ENCODE results near the gene PLD6.
"Not testable (repeated sequence)": the region's sequence is repeated elsewhere in the genome, so short reads cannot be mapped to it uniquely, and the experiment has no call there.

The PLD6 gene

DNA sequence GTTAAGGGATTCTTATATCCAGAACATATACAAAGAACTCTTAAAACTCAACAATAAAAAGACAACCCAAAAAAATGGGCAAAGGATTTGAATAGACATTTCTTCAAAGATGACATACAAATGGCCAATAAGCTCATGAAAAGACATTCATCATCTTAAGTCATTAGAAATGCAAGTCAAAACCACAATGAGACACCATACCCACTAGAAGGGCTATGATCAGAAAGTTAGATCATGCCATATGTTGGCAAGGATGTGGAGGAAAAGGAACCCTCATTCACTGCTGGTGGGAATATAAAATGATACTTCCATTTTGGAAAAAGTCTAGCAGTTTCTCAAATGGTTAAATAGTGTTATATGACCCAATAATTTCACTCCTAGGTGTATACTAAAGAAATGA is 9.4 kb downstream of the PLD6 start:
- no peak for DNase-seq

DNA sequence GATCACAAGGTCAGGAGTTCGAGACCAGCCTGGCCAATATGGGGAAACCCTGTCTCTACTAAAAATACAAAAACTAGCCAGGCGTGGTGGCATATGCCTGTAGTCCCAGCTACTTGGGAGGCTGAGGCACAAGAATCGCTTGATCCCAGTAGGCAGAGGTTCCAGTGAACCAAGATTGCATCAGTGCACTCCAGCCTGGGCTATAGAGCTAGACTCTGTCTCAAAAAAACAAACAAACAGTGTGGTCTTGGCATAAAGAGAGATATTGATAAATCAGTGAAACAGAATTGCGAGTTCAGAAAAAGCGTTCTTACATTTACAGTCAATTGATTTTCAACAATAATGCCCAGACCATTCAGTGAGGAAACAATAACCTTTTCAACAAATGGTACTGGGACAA is 10.7 kb downstream of the PLD6 start:
- DNase-seq, result not testable (repeated sequence)

DNA sequence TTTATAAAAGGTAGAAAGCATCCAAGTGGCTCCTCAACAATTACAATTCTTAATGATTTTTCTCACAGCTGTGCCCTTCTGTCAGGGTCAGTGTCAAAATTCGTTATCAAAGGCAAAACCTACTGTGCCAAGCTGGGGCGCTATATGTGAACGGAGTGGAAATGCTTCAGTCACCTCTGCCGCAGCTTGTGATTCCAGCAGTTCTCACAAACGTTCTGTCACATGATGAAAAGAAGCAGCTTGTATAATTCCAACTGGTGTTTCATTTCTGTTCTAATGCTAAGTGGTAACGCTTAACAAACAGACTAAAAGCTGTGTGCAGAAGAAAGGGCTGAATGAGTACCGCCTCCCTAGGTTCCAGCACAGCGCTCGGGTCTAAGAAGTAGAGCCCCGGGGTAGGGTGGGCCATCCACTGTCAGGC is 14.2 kb downstream of the PLD6 start:
- no peak for DNase-seq

DNA sequence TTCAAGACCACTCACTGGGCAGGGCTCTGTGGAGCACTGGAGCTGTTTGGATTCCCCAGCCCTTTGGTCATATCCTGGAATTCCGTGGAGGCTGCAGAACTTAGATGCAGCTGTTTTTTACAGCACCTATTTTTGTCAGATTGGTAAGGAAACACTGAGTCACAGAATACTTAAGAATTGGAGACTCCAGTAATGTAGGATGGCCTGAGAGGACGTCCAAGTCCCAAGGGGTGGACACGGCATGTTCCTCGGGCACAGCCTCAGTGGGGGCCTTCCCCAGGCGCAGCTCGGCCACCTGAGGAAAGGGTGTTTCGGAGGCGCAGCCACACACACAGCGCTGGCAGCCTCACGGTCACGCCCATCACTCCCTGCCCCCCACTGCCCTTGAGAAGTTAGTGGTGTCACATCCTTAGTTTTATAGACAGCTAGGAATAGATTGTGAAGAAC is 14.8 kb downstream of the PLD6 start:
- DNase-seq, result no peak

DNA sequence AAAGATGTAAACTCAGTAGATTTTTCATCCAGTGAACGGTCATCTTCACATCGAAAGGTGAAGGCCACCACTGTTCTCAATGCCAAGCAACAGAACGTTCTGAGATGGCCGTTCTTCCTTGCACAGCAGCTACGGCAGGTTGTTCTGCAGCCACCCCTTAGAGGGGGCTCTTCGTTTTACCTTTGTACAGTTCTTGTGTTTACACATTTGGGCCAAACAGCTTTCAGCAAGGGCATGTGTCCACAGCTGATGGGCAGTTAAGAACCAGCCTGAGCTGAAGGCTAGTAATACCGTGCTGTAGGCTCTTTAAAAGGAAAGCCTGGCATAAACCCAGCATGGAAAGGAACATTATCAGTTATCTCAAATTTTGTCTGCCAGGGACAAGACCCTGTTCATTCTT is 15.9 kb downstream of the PLD6 start:
- DNase-seq, result no peak

DNA sequence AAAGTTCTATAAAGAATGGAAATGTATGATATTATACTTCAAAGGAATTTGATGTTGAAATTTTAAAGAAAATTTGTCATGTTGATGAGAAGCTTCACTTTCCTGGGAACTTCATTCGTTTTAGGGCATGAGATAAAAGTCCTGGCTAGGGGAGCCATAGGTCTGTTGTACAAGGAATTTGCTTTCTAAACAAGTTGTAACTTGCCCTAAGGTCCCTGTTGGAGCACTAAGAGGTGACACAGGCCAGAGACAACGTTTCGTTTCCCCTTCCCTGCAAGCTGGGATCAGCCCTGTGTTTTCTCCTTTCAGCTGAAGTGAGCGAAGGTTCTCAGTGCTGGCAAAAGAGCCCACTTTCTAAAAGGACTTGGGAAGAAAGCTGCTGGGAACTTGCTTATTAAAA is 16.6 kb downstream of the PLD6 start:
- DNase-seq, result no peak

DNA sequence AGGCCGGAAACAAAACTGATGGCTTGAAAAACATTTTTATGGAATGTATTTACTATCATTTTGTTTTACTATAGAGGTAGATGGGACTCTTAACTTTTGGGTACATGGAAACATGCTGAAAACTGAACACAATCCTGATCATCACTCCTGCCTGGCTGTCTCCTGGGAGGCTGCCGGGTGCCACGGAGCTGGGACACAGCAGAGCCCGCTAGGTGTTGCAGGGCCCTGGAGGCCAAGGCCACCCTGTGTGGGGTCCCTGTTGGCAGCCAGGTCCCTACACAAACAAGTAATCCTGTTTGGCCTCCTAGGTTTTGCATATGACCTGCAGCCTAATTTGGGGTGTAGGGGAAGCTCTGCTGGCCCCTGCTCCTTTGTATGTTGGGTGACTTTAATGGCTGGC is 17.5 kb downstream of the PLD6 start:
- DNase-seq, result no peak

DNA sequence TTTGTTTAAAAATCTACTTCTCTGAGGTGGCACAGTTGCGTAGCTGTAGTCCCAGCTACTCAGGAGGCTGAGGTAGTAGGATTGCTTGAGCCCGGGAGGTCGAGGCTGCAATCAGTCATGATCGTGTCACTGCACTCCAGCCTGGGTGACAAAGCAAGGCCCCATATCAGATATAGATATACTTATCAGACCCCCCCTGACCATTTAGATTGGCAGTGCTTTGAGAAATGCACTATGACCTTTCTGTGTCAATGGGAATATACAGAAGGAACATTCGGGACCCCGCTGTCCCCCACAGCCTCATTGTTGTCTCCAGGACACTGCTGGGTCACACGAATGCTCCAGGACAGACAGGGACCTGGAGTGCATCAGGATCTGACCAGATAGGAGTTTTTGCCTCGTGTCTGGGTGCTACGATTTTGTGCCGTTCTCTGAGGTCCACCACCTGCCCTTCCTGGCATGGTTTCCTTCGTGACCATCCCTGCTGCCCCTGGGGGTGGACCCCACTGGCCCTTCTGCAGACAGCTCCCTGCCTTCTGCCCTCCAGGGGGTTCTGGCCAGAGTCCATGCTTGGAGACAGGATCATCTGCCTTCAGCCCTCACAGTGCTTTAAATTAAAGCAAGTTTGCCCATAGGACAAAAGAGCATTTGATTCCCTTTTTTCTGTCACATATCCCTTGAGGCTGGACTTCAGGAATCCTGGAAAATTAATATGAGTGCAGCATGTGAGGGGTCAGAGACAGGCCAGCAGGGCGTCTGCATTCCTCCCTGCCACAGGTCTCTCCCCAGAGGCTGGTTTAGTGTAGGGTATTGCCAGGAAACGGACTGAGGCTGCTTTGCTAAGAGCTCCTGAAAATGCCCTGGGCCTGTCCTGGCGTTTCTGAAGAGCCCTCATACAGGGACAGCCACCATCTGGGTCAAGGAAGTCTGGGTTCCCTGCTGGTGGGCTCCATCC is 19.3 kb downstream of the PLD6 start:
- DNase-seq, result no peak

DNA sequence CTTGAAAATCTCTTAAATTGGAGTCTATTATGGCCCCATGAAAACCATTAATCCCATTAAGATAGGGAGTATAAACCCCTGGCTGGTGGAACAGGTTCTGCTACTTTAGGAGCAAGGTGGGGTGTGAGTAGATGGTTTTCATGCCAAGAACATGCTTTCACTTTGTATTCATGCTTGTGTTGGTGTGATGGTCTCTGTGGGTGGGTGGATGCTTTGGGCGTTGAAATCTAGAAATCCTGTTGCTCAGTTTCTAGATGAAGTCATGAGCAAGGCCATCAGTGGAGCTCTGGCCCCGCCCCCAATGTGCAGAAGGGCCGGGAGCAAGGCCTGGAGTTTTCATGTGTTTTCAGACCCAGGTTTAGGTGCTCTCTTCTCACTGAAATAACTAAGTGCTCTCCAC is 20.1 kb downstream of the PLD6 start:
- no peak for DNase-seq

DNA sequence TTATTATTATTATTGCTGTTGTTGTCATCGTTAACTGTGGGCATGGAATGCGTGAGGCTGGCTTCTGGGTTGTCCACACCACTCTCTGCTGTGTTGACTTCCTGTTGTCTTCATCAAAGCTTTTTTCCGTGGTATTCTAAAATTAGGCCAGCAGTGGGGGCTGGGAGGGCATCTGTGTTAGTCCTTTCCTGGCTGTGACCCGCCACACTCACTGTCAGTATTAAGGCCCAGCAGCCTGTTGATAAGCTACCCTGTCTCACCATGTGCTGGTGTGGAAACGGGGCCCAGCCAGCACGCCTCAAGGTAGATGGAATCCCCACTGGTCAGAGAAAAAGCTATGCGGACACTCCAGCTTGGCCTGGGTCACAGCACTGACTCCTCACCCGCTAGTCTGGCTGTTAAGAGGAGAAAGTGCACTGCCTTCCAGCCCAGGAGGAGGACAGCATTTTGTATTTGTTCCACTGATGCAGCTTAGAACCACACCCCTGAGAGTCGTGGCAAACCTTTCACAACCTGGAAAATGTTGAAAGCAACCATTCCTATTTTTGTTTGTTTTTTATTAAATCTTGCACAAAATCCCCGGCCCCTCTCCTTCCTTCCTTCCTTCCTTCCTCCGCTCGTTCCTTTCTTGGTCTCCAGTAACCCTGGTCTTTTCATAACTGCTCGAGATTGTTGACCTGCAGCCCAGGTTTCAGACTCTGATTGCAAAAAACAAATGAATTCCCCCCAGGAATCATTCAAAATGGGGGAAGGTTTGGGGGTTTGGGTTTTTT is 21.0 kb downstream of the PLD6 start:
- DNase-seq, result not testable (repeated sequence)

DNA sequence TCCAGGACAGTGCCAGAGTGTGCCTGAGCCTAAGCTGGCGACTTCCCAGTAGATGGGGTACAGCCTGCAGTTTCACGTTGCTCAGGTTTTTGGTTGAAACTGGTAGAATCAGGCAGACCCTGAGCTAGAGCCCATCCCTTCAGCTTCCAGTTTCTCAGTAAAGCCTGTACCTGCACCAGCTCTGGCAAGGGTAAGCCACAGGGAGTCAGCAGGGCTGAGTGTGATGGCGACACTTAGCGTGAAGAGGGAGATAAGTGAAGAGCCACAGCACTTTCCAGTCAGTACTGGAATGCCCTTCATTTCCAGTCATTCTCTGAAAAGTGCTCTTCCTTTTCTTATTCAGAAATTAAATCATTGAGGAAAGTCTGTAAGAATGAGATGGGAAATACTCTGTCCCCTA is 22.4 kb downstream of the PLD6 start:
- no peak for DNase-seq

DNA sequence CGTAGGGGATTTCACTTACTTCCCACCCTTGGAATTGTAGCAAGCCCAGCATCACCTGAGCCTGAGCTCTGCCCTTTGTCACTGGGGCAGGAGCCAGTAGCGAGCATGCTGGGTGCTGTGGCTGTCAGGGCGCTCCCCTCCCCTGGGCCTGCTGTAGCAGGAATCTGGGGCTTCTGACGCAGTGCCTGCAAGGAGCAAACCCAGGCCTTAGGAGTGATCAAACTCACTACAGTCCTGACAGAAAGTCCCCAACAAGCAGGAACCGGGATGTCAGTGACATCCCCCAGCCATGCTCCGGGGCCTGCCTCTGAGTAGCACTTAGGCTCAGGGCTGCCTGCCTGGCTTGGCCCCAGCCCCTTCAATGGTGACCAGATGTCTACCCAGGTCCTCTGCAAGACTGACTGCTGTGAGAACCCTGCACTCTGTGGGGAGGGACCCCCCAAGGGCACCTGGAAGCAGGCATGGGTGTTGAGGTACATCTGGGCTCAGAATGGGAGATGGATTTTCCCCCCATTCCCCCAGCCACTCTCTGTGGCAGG is 23.5 kb downstream of the PLD6 start:
- no peak for DNase-seq

DNA sequence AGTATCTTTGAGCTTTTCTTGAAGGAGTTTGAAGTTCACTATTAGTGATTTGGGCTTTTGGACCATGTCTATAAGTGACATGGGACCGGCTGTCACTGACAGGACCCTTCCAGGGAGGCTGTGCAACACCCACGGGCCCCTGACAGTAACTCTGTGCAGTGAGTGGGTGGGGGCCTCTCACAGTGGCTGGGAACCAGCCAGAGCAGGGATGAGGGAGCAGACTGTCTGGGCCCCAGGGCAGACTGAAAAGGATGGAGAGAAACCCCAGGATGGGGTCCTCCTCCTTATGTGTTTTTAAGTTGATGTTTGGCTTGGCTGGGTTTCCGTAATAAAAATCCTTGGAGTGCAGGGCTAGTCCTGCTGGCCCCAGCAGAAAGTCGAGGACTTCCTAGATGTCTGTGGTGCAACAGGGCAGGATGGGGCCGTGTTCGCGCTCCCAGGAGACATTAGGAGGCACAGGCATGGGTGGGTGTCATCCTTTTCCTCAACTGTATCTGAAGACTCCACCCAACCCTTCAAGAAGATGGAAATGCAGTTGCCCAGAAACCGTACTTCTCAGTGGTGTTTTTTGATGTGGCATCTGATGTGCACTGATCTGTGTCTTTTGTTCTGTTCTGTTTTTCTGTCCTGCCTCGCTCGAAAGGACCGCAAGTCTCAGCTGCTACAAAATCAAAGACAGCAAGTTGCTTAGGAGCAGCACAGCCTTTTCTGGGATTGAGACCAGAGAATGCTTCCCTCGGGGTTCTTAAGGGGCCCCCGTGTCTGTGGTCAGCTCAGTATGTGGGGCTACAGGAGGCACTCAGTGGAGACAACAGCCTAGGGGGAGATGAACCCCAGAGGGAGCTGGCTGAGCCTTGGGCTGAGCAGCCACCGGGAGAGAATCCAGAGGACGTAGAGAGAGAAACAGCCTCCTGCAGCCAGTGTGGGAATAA is 24.2 kb downstream of the PLD6 start:
- DNase-seq, result no peak

DNA sequence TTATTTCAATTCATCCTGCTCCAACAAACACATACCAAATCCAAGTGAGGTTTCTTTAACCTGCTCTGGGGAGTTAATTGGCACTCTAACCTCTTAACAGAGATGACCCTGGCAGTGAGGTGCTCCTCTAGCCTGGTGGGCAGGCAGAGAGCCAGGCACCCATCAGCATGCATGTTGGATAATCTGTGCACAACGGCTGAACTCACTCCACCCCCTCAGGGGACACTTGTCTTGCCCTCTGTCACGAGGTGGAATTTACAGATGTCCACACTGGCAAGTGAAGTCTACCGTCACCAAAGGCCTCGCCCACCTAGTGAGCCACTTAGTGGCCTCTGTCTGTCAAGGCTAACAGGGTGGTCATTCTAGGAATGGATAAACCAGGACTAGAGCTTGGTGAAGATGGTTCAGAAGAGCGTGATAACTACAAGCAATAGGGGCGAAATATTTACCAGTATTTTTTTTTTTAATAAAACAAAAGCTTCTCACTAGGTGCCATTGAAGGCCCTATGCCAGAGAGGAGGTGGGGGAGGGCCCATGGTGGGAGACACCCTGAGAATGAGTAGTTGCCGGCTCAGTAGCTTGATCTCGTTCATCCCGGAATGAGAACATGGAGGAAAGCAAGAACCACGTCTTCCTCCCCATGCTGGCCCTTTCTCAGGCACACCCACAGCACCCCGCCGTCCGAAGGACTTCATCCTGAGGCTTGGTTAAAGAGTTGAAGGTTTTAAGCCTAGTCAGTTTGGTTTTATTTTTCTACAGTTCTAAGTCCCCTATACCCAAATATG is 25.2 kb downstream of the PLD6 start:
- DNase-seq, result no peak

DNA sequence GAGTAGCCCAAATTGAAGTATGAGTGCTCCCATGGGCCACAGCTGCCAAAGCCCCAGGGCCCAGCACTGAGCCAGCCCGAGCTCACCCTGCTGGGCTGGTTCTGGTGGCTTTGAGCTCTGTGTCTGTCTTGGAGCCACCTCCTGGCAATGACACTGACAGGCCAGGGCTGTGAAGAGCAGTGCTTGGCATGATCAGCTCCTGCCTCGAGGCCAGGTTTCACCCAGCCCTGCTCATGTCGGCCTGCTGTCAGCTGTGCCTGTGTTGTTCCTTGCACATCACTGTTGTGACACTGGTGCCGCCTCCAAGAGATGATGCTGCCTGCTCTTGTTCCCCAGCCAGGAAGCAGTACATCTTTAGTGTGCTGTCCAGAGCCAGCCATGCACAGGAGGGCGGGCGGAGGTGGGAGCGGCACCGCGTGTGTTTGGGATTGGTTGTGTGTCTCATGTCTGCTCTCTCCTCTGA is 26.0 kb downstream of the PLD6 start:
- no peak for DNase-seq

DNA sequence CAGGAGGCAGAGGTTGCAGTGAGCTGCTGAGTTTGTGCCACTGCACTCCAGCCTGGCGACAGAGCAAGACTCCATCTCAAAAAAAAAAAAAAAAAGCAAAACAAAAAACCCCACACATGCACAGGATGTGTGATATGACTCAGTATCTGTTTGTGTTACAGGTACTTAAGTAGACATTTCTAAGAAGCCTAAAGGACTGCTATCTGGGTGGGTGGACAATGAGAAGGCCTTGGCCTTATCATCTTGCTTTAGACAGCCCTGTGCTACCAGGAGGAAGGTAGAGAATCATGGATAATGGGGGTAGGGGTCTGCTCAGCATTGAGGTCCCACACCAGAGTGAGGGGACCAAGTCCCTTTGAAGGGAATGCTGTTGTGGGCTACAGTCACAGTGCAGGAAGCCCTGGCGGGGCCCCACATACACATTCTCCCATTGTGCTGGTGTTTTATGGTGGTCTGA is 26.7 kb downstream of the PLD6 start:
- DNase-seq, result no peak

DNA sequence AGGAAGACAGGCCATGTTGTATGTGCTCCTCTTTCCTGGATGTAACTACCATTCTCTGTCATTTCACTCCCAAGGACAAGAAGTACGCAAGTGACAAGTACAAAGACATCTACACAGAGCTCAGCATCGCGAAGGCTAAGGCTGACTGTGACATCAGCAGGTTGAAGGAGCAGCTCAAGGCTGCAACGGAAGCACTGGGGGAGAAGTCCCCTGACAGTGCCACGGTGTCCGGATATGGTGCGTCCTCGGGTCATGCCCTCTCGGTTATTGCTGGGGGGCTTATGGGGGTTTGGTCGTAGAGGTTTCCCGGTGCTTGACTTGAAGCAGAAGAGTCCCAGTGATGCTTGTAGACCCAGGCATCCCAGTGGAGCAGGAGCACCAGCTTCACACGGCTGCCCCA is 29.0 kb downstream of the PLD6 start:
- no peak for DNase-seq

DNA sequence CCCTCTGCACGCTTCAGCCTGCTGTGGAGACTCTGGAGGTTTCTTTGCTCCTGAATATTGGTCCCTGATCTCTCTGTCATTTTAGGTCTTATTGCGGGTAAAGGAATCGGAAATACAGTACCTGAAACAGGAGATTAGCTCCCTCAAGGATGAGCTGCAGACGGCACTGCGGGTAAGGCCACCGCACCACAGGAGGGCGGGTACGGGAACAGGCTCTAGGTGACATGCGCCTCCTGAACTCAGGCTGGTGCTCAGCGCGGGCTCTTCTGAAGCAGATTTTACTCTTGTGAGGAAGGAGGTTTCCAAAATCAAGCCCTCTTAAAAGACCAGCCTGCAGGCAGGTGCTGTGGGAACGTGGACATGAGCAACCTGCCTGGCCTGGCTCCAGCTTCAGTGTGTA is 29.8 kb downstream of the PLD6 start:
- DNase-seq, result no peak

DNA sequence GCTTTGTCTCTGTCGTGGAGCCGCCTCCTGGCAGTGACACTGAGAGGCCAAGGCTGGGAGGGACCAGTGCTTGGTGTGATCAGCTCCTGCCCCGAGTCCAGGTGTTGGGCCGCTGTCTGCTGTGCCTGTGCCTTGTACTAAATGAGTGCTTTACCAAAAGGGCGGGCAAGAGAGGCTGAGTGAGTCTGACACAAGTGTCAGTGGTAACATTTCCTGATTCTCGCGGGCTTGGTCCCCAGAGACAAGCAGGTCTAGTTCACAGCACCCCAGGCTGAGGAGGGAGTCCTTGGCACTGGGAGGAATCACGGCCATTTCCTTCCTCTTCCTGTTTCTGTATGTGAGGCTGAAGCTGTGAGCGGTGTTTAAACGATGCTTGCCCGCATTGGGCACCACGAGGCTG is 30.2 kb downstream of the PLD6 start:
- DNase-seq, result no peak

DNA sequence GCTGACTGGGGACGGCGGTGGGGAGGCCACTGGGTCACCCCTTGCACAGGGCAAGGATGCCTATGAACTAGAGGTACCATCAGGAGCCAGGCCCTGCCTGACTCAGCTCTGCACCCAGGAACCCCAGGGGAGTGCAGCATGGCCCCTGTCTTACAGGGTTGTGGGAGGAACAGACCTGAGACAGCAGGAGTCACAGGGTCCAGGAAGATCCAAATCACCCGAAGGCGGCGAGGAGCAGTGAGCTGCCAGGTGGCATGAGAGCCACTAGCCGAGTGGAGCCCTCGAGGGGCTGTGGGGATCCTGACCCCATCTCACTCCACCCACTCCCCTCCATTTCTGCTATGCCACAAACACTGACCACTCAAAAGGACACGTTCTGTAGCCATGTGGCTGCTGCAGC is 30.8 kb downstream of the PLD6 start:
- DNase-seq, result no peak

DNA sequence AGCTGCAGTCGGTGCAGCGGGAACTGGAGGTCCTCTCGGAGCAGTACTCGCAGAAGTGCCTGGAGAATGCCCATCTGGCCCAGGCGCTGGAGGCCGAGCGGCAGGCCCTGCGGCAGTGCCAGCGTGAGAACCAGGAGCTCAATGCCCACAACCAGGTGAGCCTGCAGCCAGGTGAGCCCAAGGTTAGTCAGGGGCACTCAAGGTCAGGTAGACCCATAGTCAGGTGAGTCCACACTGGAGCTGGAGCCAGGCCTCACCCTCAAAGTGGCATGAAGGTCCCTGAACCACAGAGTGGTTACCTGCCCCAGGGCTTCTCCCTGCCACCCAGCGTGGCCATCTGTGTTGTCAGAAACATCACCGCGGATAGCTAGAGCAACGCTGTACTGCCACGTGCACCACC is 32.2 kb downstream of the PLD6 start:
- no peak for DNase-seq

DNA sequence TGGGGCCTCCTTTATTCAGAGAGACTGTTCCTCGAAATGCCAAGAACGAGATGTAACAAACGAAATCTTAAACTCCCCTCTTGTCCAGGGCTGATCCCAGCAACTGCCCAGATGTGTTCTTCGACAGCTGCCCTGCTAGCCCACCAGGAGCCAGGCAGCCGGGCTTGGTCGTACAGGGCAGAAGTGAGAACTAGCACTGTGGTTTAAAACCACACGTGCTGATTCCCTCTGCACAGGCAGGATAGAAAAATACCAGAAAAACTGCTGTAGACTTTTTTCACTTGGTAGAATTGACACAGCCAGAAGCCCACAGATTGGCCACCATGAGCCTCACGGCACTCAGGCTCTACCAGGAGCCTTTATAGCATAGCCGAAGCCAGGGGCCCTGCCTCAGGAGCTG is 33.1 kb downstream of the PLD6 start:
- DNase-seq, result no peak

All from NCI-H1436 treated with DMSO at 0.1 percent for 48 hours (cell line).